ENCODE measurements around the gene COMT. TPM values are rescaled to one million over a fixed set of nuclear protein-coding genes. Genes with fewer than 3 reads are reported as not detected.
A peak's percentile ranks its signal among the peaks of the same experiment; 100 is the strongest.
"Not testable (repeated sequence)": the region's sequence is repeated elsewhere in the genome, so short reads cannot be mapped to it uniquely, and the experiment has no call there.

Gene COMT
- polyA plus RNA-seq, 4 donors, result 57.8 to 236 (median 135) TPM

- Histone ChIP-seq H3K27ac (ENCODE audit: low read depth in 1 of 3, low read length in 2 of 3) (no peak overlapping the region), H3K36me3 (ENCODE audit: control insufficient read depth in 3 of 3, insufficient read depth in 2 of 3, low read depth in 1 of 3, low read length in 3 of 3) (peaks cover 0 to 56% (median 0%) of the 10 kb centered on the region in 3 donors), H3K4me3 (ENCODE audit: low read depth in 1 of 3, low read length in 3 of 3) (no peak overlapping the region), H3K9me3 (ENCODE audit: control insufficient read depth in 2 of 2, insufficient read depth in 1 of 2, low read depth in 1 of 2, low read length in 1 of 2) (no peaks in the 10 kb centered on the region), H3K4me1 (ENCODE audit: control insufficient read depth in 3 of 3, insufficient read depth in 2 of 3, low read depth in 1 of 3, low read length in 2 of 3) (no peaks in the 10 kb centered on the region), H3K27me3 (ENCODE audit: control insufficient read depth in 3 of 3, insufficient read depth in 3 of 3, low read length in 3 of 3) (no peaks in the 10 kb centered on the region)
- DNase-seq (no peak), FAIRE-seq (no peak)
- 84 to 91% (median 90%) methylated on average over 16 of the region's 16 CpGs for WGBS, 3 donors
These were observed 37.3 kb upstream of the COMT start for GRCh38 chr22:19904174-19904856.

DNA sequence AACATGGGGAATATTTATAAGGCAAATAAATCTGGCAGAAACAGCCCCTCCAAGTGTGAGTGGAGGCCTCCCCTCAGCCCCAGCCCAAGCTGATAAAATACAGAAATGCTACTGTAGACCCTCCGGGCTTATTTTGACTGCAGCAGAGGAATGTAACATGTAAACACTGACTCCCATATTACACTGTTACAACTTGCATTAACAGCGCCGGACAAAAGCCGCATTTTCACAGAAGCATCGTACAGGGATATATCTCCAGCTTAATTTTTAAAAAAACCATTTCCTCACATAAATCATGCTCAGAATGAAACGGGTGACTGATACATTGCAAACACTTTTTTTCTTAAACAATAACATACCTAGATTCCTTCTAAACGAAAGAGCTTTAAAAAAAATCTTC, 36.6 kb upstream of the COMT start:
- peaks cover 0 to 51% (median 0%) of the 10 kb centered on the region in 3 donors for H3K36me3 ChIP-seq (ENCODE audit: control insufficient read depth in 3 of 3, insufficient read depth in 2 of 3, low read depth in 1 of 3, low read length in 3 of 3)
- no peak for FAIRE-seq

GRCh38 chr22:19905347-19906276, 36.0 kb upstream of the COMT start:
- Histone ChIP-seq H3K36me3 (ENCODE audit: control insufficient read depth in 3 of 3, insufficient read depth in 2 of 3, low read depth in 1 of 3, low read length in 3 of 3) (peaks cover 0 to 54% (median 2%) of the 10 kb centered on the region in 3 donors), H3K4me1 (ENCODE audit: control insufficient read depth in 3 of 3, insufficient read depth in 2 of 3, low read depth in 1 of 3, low read length in 2 of 3) (no peaks in the 10 kb centered on the region), H3K9me3 (ENCODE audit: control insufficient read depth in 2 of 2, insufficient read depth in 1 of 2, low read depth in 1 of 2, low read length in 1 of 2) (no peaks in the 10 kb centered on the region), H3K27me3 (ENCODE audit: control insufficient read depth in 3 of 3, insufficient read depth in 3 of 3, low read length in 3 of 3) (no peaks in the 10 kb centered on the region), H3K27ac (ENCODE audit: low read depth in 1 of 3, low read length in 2 of 3) (no peak overlapping the region), H3K4me3 (ENCODE audit: low read depth in 1 of 3, low read length in 3 of 3) (no peak overlapping the region)
- 82 to 94% (median 93%) methylated on average over 22 of the region's 22 CpGs for WGBS, 3 donors
- DNase-seq, result no peak
- FAIRE-seq, result no peak

More for the DNA sequence above, 36.6 kb upstream of the COMT start:
- 78 to 94% (median 86%) methylated on average over 7 of the region's 7 CpGs for WGBS, 3 donors
- Histone ChIP-seq H3K27ac (ENCODE audit: low read depth in 1 of 3, low read length in 2 of 3) (no peak overlapping the region), H3K4me1 (ENCODE audit: control insufficient read depth in 3 of 3, insufficient read depth in 2 of 3, low read depth in 1 of 3, low read length in 2 of 3) (no peaks in the 10 kb centered on the region), H3K4me3 (ENCODE audit: low read depth in 1 of 3, low read length in 3 of 3) (no peak overlapping the region), H3K9me3 (ENCODE audit: control insufficient read depth in 2 of 2, insufficient read depth in 1 of 2, low read depth in 1 of 2, low read length in 1 of 2) (no peaks in the 10 kb centered on the region), H3K27me3 (ENCODE audit: control insufficient read depth in 3 of 3, insufficient read depth in 3 of 3, low read length in 3 of 3) (no peaks in the 10 kb centered on the region)
- no peak for DNase-seq

DNA sequence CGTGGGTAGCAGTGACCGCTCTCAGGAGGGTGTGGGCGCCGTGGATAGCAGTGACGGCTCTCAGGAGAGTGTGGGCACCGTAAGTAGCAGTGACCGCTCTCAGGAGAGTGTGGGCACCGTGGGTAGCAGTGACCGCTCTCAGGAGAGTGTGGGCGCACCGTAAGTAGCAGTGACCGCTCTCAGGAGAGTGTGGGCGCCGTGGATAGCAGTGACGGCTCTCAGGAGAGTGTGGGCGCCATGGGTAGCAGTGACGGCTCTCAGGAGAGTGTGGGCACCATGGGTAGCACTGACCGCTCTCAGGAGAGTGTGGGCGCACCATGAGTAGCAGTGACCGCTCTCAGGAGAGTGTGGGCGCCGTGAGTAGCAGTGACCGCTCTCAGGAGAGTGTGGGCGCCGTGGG, 34.7 kb upstream of the COMT start:
- DNase-seq; H3K4me1 ChIP-seq (ENCODE audit: control insufficient read depth in 3 of 3, insufficient read depth in 2 of 3, low read depth in 1 of 3, low read length in 2 of 3); H3K9me3 ChIP-seq (ENCODE audit: control insufficient read depth in 2 of 2, insufficient read depth in 1 of 2, low read depth in 1 of 2, low read length in 1 of 2); H3K27ac ChIP-seq (ENCODE audit: low read depth in 1 of 3, low read length in 2 of 3); FAIRE-seq; H3K4me3 ChIP-seq (ENCODE audit: low read depth in 1 of 3, low read length in 3 of 3); H3K27me3 ChIP-seq (ENCODE audit: control insufficient read depth in 3 of 3, insufficient read depth in 3 of 3, low read length in 3 of 3): not testable (repeated sequence)
- 93 to 95% (median 94%) methylated on average over 24 to 25 of the region's 25 CpGs for WGBS, 3 donors
- H3K36me3 ChIP-seq (ENCODE audit: control insufficient read depth in 3 of 3, insufficient read depth in 2 of 3, low read depth in 1 of 3, low read length in 3 of 3), result peaks cover 0 to 54% (median 2%) of the 10 kb centered on the region in 3 donors

DNA sequence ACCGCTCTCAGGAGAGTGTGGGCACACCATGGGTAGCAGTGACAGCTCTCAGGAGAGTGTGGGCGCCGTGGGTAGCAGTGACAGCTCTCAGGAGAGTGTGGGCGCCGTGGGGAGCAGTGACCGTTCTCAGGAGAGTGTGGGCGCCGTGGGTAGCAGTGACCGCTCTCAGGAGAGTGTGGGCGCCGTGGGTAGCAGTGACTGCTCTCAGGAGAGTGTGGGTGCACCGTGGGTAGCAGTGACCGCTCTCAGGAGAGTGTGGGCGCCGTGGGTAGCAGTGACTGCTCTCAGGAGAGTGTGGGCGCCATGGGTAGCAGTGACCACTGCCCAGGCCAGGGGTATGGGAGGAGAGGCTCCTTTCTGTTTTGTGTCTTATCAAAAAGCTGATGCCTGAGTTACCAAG, 33.7 kb upstream of the COMT start:
- not testable (repeated sequence) for FAIRE-seq; H3K4me1 ChIP-seq (ENCODE audit: control insufficient read depth in 3 of 3, insufficient read depth in 2 of 3, low read depth in 1 of 3, low read length in 2 of 3); H3K27ac ChIP-seq (ENCODE audit: low read depth in 1 of 3, low read length in 2 of 3); H3K27me3 ChIP-seq (ENCODE audit: control insufficient read depth in 3 of 3, insufficient read depth in 3 of 3, low read length in 3 of 3); H3K4me3 ChIP-seq (ENCODE audit: low read depth in 1 of 3, low read length in 3 of 3); H3K9me3 ChIP-seq (ENCODE audit: control insufficient read depth in 2 of 2, insufficient read depth in 1 of 2, low read depth in 1 of 2, low read length in 1 of 2); DNase-seq
- 89 to 95% (median 94%) methylated on average over 15 to 16 of the region's 16 CpGs for WGBS, 3 donors
- peaks cover 0 to 60% (median 6%) of the 10 kb centered on the region in 3 donors for H3K36me3 ChIP-seq (ENCODE audit: control insufficient read depth in 3 of 3, insufficient read depth in 2 of 3, low read depth in 1 of 3, low read length in 3 of 3)

DNA sequence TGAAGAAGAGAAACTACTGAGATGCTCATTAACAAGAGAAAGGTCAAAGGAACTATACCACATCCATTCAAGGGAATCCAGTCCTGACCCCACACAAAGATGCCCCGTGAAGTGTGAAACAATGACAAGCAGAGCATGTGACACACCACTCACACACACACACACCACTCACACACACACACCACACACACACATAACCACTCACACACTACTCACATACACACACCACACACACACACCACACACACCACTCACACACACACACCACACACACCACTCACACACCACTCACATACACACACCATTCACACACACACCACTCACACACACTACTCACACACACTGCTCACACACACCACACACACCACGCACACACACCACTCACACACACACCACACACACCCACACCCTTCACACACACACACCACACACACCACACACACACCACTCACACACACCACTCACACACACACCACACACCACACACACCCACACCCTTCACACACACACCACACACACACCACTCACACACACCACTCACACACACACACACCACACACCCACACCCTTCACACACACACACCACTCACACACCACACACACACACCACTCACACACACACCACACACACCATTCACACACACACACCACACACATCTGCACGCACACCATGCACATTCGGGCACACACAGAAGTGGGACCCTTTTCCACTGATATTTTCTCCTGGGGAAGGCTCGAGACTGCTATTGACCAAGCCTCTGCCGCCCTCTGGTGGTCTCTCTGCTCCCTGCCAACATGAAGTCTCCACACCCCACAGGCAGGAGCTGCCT, 32.0 kb upstream of the COMT start:
- 33 to 36% (median 36%) methylated on average over 6 of the region's 6 CpGs for WGBS, 3 donors
- FAIRE-seq, result no peak

GRCh38 chr22:19910180-19910744, 31.3 kb upstream of the COMT start:
- FAIRE-seq (no peak), DNase-seq (no peak)
- H3K4me1 ChIP-seq (ENCODE audit: control insufficient read depth in 3 of 3, insufficient read depth in 2 of 3, low read depth in 1 of 3, low read length in 2 of 3), result no peaks in the 10 kb centered on the region
- peaks cover 4 to 62% (median 12%) of the 10 kb centered on the region in 3 donors for H3K36me3 ChIP-seq (ENCODE audit: control insufficient read depth in 3 of 3, insufficient read depth in 2 of 3, low read depth in 1 of 3, low read length in 3 of 3)
- H3K4me3 ChIP-seq (ENCODE audit: low read depth in 1 of 3, low read length in 3 of 3), result no peak overlapping the region
- no peak overlapping the region for H3K27ac ChIP-seq (ENCODE audit: low read depth in 1 of 3, low read length in 2 of 3)
- 29 to 35% (median 31%) methylated on average over 4 of the region's 4 CpGs for WGBS, 3 donors
- peaks cover 0 to 6% of the 10 kb centered on the region in 2 donors for H3K9me3 ChIP-seq (ENCODE audit: control insufficient read depth in 2 of 2, insufficient read depth in 1 of 2, low read depth in 1 of 2, low read length in 1 of 2)
- H3K27me3 ChIP-seq (ENCODE audit: control insufficient read depth in 3 of 3, insufficient read depth in 3 of 3, low read length in 3 of 3), result no peaks in the 10 kb centered on the region

More for the DNA sequence above, 32.0 kb upstream of the COMT start:
- Histone ChIP-seq H3K27ac (ENCODE audit: low read depth in 1 of 3, low read length in 2 of 3) (no peak overlapping the region), H3K27me3 (ENCODE audit: control insufficient read depth in 3 of 3, insufficient read depth in 3 of 3, low read length in 3 of 3) (no peaks in the 10 kb centered on the region), H3K9me3 (ENCODE audit: control insufficient read depth in 2 of 2, insufficient read depth in 1 of 2, low read depth in 1 of 2, low read length in 1 of 2) (peaks cover 0 to 6% of the 10 kb centered on the region in 2 donors), H3K36me3 (ENCODE audit: control insufficient read depth in 3 of 3, insufficient read depth in 2 of 3, low read depth in 1 of 3, low read length in 3 of 3) (peaks cover 4 to 55% (median 12%) of the 10 kb centered on the region in 3 donors), H3K4me3 (ENCODE audit: low read depth in 1 of 3, low read length in 3 of 3) (no peak overlapping the region), H3K4me1 (ENCODE audit: control insufficient read depth in 3 of 3, insufficient read depth in 2 of 3, low read depth in 1 of 3, low read length in 2 of 3) (no peaks in the 10 kb centered on the region)
- peak; percentile 71 to 81 for DNase-seq
